Prostate gland (tissue), 2 donors: Measurements from ENCODE around the gene PIGR.

ENCODE experiments used
- CTCF ChIP-seq, 4 experiments: fragments of 200-600 bp in 2 of 4; fragments of 450-650 bp in 2 of 4; sonication (generic) in 2 of 4; IDR thresholded peaks; 1 replicate in 3 of 4; 2 replicates in 1 of 4; pipeline ENCODE4 v1.5.1; 2016 to 2019; ENCODE audit warnings: antibody characterized with exemption in 4 of 4, mild to moderate bottlenecking in 2 of 4, moderate library complexity in 2 of 4
- POLR2A ChIP-seq: fragments of 450-650 bp; IDR thresholded peaks from one replicate; pipeline ENCODE4 v1.6.1; 2016; ENCODE audit warnings: antibody characterized with exemption, mild to moderate bottlenecking

DNA sequence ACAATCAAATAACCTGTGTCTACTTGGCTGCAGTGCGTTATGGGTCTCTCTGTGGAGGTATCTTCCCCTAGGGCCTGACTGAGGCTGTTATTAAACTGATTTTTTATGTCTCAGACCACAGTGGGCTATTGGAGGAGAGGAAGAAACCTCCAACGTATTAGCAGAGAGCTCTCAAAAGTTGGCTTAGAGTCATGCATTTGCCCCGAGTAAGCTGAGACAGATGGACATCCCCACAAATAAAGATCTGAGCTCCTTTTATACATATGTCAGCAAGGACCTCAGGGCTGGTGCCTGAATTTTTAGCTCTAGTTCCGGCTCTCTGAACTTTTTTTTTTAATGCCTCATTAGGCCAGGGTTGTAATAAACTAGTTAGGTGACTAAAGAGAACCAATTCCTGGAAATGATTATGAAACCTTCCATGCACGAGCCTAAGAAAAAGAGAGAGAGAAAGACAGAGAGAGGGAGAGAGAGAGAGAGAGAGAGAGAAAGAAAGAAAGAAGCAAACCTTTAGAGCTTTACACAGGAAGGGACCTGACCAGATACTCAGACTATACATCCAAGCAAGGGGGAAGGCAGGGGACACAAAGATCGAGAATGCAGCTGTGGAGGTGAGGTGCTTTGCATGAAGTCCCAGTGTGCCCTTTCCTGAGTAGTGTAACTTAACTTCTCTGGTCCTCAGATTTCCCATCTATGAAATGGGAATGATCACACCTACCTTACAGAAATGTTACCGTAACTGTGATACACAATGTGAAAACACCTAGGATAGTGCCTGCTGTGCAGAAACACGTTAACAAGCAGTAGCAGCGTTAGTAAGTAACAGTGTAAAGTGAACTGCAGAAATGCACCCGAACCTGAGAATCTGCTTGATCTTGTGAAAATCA, 8.4 kb upstream of the PIGR start:
- TF ChIP-seq CTCF (IDR thresholded peaks at IDR 0.05) (no peak), POLR2A (no peak)
